HepG2 (cell line): Measurements from ENCODE around the gene COMMD3. TPM values are rescaled to one million over a fixed set of nuclear protein-coding genes. Genes with fewer than 3 reads are reported as not detected.
A peak's percentile ranks its signal among the peaks of the same experiment; 100 is the strongest.

Experiments used
- ASH2L ChIP-seq: fragments of 300-600, 200-600 bp; sonication (generic); IDR thresholded peaks from 2 replicates; pipeline ENCODE4 v1.7.0; 2017; ENCODE audit warnings: low read depth, mild to moderate bottlenecking, moderate library complexity, mixed read lengths, low read length; ENCODE audit not compliant: insufficient read length
- BCL6 ChIP-seq: IDR thresholded peaks from 2 replicates; pipeline ENCODE4 v1.6.1; 2016; ENCODE audit warnings: missing genetic modification reagents, missing compliant biosample characterization
- BHLHE40 ChIP-seq: IDR thresholded peaks from 2 replicates; pipeline ENCODE4 v1.6.1; 2011; ENCODE audit warnings: low read length, improper control_type of control experiment
- BRD4 ChIP-seq: sonication (generic); formaldehyde crosslinking; IDR thresholded peaks from 2 replicates; pipeline ENCODE4 v1.4.0; 2020; ENCODE audit warnings: missing genetic modification reagents
- CENPX ChIP-seq: sonication (generic); formaldehyde crosslinking; IDR thresholded peaks from 2 replicates; pipeline ENCODE4 v1.9.0; 2021; ENCODE audit warnings: mild to moderate bottlenecking, missing genetic modification reagents, moderate library complexity
- CHD4 ChIP-seq: fragments of 200-600 bp; sonication (generic); IDR thresholded peaks from 2 replicates; pipeline ENCODE4 v1.7.0; 2017; ENCODE audit warnings: mild to moderate bottlenecking, low read length, borderline replicate concordance
- DMAP1 ChIP-seq: IDR thresholded peaks from 2 replicates; pipeline ENCODE4 v1.6.1; 2016
- EEA1 ChIP-seq: sonication (generic); formaldehyde crosslinking; IDR thresholded peaks from 2 replicates; pipeline ENCODE4 v1.5.1; 2020; ENCODE audit warnings: mild to moderate bottlenecking, missing genetic modification reagents, borderline replicate concordance
- ERF ChIP-seq: IDR thresholded peaks from 2 replicates; pipeline ENCODE4 v1.6.1; 2018; ENCODE audit warnings: missing biosample characterization, missing genetic modification reagents
- FOXC1 ChIP-seq: sonication (generic); formaldehyde crosslinking; IDR thresholded peaks from 2 replicates; pipeline ENCODE4 v1.8.0; 2022; ENCODE audit warnings: mild to moderate bottlenecking, missing genetic modification reagents, borderline replicate concordance
- HDAC1 ChIP-seq: sonication (generic); formaldehyde crosslinking; IDR thresholded peaks from 2 replicates; pipeline ENCODE4 v1.5.1; 2020; ENCODE audit warnings: mild to moderate bottlenecking, missing genetic modification reagents
- MTA1 ChIP-seq: sonication (generic); formaldehyde crosslinking; IDR thresholded peaks from 2 replicates; pipeline ENCODE4 v1.4.0; 2020; ENCODE audit warnings: missing genetic modification reagents, mild to moderate bottlenecking, borderline replicate concordance
- POGK ChIP-seq: sonication (generic); formaldehyde crosslinking; conservative IDR thresholded peaks from 2 replicates; pipeline ENCODE4 v1.8.0; 2022; ENCODE audit warnings: mild to moderate bottlenecking, moderate library complexity, missing genetic modification reagents
- PREB ChIP-seq: sonication (generic); formaldehyde crosslinking; IDR thresholded peaks from 2 replicates; pipeline ENCODE4 v1.4.0; 2020; ENCODE audit warnings: missing genetic modification reagents
- RNF2 ChIP-seq: fragments of 450-650 bp; conservative IDR thresholded peaks from 2 replicates; pipeline ENCODE4 v1.6.1; 2016; ENCODE audit warnings: low read depth
- SRY ChIP-seq: sonication (generic); formaldehyde crosslinking; IDR thresholded peaks from 2 replicates; pipeline ENCODE4 v1.8.0; 2022; ENCODE audit warnings: mild to moderate bottlenecking, missing genetic modification reagents
- ZFX ChIP-seq: sonication (generic); formaldehyde crosslinking; IDR thresholded peaks from 2 replicates; pipeline ENCODE4 v1.4.0; 2020; ENCODE audit warnings: mild to moderate bottlenecking, low read depth, missing genetic modification reagents, moderate library complexity
- ZNF879 ChIP-seq: sonication (generic); formaldehyde crosslinking; IDR thresholded peaks from 2 replicates; pipeline ENCODE4 v1.8.1; 2023; ENCODE audit warnings: missing genetic modification reagents
- polyA plus RNA-seq, 8 experiments: library from polyadenylated mRNA; depleted of rRNA in 3 of 8; stranded (reverse) in 7 of 8; unstranded in 1 of 8; fragments of >200 nt; fragmentation: Illumina TruSeq in 4 of 8; extraction: Trizol in 4 of 8; gene quantifications; 2 replicates each; pipeline versions ENCODE4 v1.2.1 to v1.2.3, GENCODE V29; 2011 to 2016; ENCODE audit warnings: low read depth in 4 of 8, missing spikeins in 1 of 8, mixed read lengths in 1 of 8; ENCODE audit not compliant: insufficient read depth in 1 of 8
- total RNA-seq, 5 experiments: library from RNA; depleted of rRNA; stranded (reverse); fragments of >200 nt; fragmentation: Illumina TruSeq; extraction: Trizol; gene quantifications; 2 replicates each; pipeline ENCODE4 v1.2.3, GENCODE V29; 2016; ENCODE audit warnings: low read depth in 1 of 5
- TF ChIP-seq, protein P1 (sequence below): sonication (generic); formaldehyde crosslinking; IDR thresholded peaks from one replicate; pipeline ENCODE4 v1.5.1; 2020; ENCODE audit warnings: mild to moderate bottlenecking, missing genetic modification reagents; ENCODE audit errors: not compliant biosample characterization

Gene COMMD3
- total and polyA plus RNA-seq, 2 of the 13 experiments (the other 11 are each of a cell fraction or from before 2014, with no cell fraction given): 38.7 to 54.4 TPM

DNA sequence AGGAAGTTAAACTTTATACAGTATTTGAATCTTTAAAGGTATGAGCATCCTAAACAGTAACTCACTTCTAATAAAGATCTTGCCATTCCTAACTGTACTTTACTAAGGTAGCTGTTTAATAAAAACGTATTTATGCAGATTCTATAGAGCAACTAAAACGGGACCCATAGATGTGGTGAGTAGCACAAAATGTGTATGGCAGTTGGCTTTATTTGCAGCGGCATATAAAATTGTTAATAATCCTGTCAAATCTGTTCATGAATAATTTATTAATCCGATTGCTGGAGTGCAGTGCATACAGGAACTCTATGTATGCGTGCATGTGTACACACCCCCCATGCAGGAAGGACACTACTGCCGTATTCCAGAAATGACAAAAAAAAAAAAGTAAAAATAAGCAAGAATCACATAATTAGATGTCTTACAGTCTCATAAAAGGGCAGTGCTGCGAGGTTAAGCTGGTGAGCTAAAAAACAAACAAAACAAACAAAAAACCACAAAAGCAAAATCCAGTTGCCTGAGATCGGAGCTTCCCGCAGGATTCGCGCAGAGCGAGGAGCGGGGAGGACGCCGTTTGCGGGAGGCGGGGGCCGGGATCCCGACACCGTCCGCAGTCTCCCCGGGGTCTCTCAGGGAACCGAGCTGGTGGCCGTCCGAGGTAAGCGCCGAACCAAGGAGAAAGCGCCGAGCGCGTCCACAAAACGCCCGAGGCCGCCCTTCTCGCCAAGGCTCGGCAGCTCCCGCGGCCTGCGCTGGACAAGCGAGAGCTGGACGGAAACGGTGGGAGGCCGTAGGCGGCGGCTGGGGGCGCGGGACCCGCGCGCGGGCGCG lies 518 bp upstream of the COMMD3 start (continued):
- TF ChIP-seq BCL6 (CRISPR knock-in tag) (no peak), CENPX (CRISPR knock-in tag) (no peak), PREB (CRISPR knock-in tag) (no peak), FOXC1 (CRISPR knock-in tag) (peak; percentile 33; the same call in 1 of the 2 replicates), POGK (CRISPR knock-in tag) (peak; percentile 37; the same call in 1 of the 2 replicates), DMAP1 (CRISPR knock-in tag) (no peak), ZFX (CRISPR knock-in tag) (peak; percentile 61; the same call in 1 of the 2 replicates), BHLHE40 (no peak), ERF (CRISPR knock-in tag) (0 out of 2 replicates have a peak, but pooled peaks have one; percentile 1), CHD4 (no peak), BRD4 (CRISPR knock-in tag) (0 out of 2 replicates have a peak, but pooled peaks have one; percentile 10), RNF2 (0 out of 2 replicates have a peak, but pooled peaks have one; percentile 13), SRY (CRISPR knock-in tag) (no peak), EEA1 (CRISPR knock-in tag) (no peak), MTA1 (CRISPR knock-in tag) (peak; percentile 37; the same call in 1 of the 2 replicates), HDAC1 (CRISPR knock-in tag) (0 out of 2 replicates have a peak, but pooled peaks have one; percentile 10), ZNF879 (CRISPR knock-in tag) (peak; percentile 53), ASH2L (peak; percentile 47)
- TF ChIP-seq, protein P1, sequence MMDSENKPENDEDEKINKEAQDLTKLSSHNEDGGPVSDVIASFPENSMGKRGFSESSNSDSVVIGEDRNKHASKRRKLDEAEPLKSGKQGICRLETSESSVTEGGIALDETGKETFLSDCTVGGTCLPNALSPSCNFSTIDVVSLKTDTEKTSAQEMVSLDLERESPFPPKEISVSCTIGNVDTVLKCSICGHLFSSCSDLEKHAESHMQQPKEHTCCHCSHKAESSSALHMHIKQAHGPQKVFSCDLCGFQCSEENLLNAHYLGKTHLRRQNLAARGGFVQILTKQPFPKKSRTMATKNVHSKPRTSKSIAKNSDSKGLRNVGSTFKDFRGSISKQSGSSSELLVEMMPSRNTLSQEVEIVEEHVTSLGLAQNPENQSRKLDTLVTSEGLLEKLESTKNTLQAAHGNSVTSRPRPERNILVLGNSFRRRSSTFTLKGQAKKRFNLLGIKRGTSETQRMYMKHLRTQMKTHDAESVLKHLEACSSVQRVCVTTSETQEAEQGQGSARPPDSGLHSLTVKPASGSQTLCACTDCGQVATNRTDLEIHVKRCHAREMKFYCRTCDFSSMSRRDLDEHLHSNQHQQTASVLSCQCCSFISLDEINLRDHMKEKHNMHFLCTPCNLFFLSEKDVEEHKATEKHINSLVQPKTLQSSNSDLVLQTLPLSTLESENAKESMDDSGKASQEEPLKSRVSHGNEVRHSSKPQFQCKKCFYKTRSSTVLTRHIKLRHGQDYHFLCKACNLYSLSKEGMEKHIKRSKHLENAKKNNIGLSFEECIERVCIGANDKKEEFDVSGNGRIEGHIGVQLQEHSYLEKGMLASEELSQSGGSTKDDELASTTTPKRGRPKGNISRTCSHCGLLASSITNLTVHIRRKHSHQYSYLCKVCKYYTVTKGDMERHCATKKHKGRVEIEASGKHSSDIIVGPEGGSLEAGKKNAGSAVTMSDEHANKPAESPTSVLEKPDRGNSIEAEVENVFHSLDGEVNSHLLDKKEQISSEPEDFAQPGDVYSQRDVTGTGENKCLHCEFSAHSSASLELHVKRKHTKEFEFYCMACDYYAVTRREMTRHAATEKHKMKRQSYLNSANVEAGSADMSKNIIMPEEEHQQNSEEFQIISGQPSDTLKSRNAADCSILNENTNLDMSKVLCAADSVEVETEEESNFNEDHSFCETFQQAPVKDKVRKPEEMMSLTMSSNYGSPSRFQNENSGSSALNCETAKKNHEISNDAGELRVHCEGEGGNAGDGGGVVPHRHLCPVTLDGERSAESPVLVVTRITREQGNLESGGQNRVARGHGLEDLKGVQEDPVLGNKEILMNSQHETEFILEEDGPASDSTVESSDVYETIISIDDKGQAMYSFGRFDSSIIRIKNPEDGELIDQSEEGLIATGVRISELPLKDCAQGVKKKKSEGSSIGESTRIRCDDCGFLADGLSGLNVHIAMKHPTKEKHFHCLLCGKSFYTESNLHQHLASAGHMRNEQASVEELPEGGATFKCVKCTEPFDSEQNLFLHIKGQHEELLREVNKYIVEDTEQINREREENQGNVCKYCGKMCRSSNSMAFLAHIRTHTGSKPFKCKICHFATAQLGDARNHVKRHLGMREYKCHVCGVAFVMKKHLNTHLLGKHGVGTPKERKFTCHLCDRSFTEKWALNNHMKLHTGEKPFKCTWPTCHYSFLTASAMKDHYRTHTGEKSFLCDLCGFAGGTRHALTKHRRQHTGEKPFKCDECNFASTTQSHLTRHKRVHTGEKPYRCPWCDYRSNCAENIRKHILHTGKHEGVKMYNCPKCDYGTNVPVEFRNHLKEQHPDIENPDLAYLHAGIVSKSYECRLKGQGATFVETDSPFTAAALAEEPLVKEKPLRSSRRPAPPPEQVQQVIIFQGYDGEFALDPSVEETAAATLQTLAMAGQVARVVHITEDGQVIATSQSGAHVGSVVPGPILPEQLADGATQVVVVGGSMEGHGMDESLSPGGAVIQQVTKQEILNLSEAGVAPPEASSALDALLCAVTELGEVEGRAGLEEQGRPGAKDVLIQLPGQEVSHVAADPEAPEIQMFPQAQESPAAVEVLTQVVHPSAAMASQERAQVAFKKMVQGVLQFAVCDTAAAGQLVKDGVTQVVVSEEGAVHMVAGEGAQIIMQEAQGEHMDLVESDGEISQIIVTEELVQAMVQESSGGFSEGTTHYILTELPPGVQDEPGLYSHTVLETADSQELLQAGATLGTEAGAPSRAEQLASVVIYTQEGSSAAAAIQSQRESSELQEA: peak; percentile 3
- TF ChIP-seq, all 625 proteins: peak for 38
